T-helper 1 cell treated with Interleukin-12 subunit alpha and Interleukin-12 subunit beta and Interleukin-4 antibody, amounts not matched to agents 30 μg/mL and 1 μg/mL, for 36 hours (primary cell): ENCODE results near the gene CCDC15.
"Not testable (repeated sequence)": the region's sequence is repeated elsewhere in the genome, so short reads cannot be mapped to it uniquely, and the experiment has no call there.

Experiments
- H3K27ac Mint-ChIP-seq: one replicate; pipeline ENCODE4 v1.8.0; 2021; ENCODE audit warnings: mild to moderate bottlenecking, mixed read lengths
- H3K27me3 Mint-ChIP-seq: one replicate; pipeline ENCODE4 v1.8.0; 2021; ENCODE audit warnings: low read depth, mixed read lengths
- H3K36me3 Mint-ChIP-seq: one replicate; pipeline ENCODE4 v1.8.0; 2021; ENCODE audit warnings: low read depth, mixed read lengths
- H3K4me1 Mint-ChIP-seq: one replicate; pipeline ENCODE4 v1.8.0; 2021; ENCODE audit warnings: low read depth, mixed read lengths
- H3K4me3 Mint-ChIP-seq: one replicate; pipeline ENCODE4 v1.8.0; 2021; ENCODE audit warnings: mild to moderate bottlenecking, moderate library complexity, mixed read lengths
- H3K9me3 Mint-ChIP-seq: one replicate; pipeline ENCODE4 v1.8.0; 2021; ENCODE audit warnings: mixed read lengths

The CCDC15 gene

DNA sequence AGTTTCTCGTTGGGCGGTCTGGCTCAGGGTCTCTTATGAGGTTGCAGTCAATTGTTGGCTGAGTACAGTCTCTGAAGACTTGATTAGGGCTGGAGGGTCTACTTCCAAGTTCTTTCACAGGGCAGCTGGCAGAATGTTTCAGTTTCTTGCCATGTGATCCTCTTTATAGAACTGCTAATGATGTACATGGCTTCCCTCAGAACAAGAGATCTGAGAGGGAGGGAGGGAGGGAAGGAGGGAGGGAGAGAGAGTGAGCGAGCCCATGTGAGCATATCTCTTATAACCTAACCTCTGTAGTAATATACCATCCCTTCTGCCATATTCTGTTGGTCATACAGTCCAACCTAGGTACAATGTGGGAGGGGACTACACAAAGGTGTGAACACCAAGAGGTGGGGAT, 2.7 kb upstream of the CCDC15 start:
- no peak overlapping the region for H3K4me3 Mint-ChIP-seq

DNA sequence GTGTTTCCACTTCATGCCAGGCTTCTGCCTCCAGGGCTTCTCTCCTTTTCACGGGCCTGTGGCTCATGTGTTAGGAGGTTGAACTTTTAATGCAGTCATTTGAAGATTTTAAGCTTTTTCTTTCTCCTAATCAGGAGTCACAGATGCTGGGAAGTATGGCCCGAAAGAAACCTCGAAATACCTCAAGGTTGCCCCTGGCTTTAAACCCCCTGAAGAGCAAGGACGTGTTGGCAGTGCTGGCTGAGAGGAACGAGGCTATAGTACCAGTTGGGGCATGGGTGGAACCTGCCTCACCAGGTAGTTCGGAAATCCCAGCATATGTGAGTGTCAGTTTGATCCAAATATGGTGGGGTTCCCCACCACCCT, 571 bp downstream of the CCDC15 start:
- no peak overlapping the region for H3K27ac Mint-ChIP-seq
- no peaks in the 10 kb centered on the region for H3K9me3 Mint-ChIP-seq
- H3K27me3 Mint-ChIP-seq, result no peaks in the 10 kb centered on the region
- peaks cover 5% of the 10 kb centered on the region for H3K36me3 Mint-ChIP-seq
- H3K4me3 Mint-ChIP-seq, result no peak overlapping the region
- H3K4me1 Mint-ChIP-seq, result peaks cover 11% of the 10 kb centered on the region

More for the DNA sequence above, 2.7 kb upstream of the CCDC15 start:
- H3K4me1 Mint-ChIP-seq, result peaks cover 9% of the 10 kb centered on the region
- H3K27me3 Mint-ChIP-seq, result no peaks in the 10 kb centered on the region
- H3K36me3 Mint-ChIP-seq, result peaks cover 15% of the 10 kb centered on the region
- peaks cover 12% of the 10 kb centered on the region for H3K9me3 Mint-ChIP-seq
- no peak overlapping the region for H3K27ac Mint-ChIP-seq

DNA sequence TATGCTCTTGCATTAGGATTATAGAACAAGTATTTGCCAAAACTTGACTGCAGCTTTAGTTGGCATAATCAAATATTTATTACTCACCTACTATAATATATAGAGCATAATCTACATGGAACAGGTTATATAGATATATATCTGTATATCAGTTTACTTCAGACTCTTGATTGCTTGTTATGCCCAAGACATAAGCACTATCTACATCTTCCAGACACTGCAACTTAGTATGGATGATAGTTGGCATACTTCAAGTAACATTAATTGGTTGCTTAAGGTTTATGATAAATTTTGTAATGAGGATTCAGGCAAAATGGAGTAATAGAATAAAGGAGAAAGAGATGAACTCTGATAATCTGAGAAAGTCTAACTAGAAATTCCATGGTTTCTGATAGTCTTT, 1.0 kb downstream of the CCDC15 start:
- Mint-ChIP-seq H3K9me3 (no peaks in the 10 kb centered on the region), H3K27ac (no peak overlapping the region), H3K4me1 (peaks cover 11% of the 10 kb centered on the region), H3K27me3 (no peaks in the 10 kb centered on the region), H3K36me3 (peaks cover 5% of the 10 kb centered on the region), H3K4me3 (no peak overlapping the region)

DNA sequence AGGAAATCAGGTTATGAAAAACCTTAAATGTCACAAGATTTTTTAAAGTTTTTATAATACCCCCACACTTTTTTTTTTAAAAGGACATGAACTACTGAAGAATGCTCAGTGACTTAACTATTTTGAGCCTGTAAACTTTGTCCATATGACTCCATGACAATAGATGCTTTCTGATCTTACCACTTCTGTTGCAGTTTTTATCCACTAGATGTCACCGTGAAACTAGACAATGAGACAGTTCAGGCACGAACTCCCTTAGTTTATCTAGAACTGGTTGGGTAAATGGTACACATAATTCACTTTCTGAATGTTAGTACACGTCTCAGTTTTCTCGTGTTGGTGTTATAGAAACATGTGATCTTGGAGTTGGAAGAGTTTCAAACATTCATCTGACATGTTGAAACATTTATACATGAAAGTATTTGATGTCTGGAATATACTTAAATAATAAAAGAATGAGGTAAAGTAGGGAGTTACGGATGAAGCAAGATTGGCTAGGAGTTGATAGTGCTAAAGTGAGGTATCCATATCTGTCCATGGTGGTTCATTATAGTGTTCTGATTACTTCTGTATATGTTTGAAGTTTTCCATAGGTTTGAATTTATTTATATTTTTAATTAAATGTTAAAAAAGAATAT, 8.1 kb downstream of the CCDC15 start:
- H3K27ac Mint-ChIP-seq, result no peak overlapping the region
- peaks cover 4% of the 10 kb centered on the region for H3K36me3 Mint-ChIP-seq
- H3K27me3 Mint-ChIP-seq, result no peaks in the 10 kb centered on the region
- peaks cover 4% of the 10 kb centered on the region for H3K4me1 Mint-ChIP-seq
- no peak overlapping the region for H3K4me3 Mint-ChIP-seq
- H3K9me3 Mint-ChIP-seq, result no peaks in the 10 kb centered on the region

DNA sequence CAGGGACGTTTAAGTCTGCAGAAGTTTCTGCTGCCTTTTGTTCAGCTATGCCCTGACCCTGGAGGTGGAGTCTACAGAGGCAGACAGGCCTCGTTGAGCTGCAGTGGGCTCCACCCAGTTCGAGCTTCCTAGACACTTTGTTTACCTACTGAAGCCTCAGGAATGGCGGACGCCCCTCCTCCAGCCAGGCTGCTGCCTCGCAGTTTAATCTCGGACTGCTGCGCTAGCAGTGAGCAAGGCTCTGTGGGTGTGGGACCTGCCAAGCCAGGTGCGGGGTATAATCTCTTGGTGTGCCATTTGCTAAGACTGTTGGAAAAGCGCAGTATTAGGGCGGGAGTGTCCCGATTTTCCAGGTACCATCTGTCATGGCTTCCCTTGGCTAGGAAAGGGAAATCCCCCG, 14.2 kb downstream of the CCDC15 start:
- H3K9me3 Mint-ChIP-seq, result not testable (repeated sequence)

DNA sequence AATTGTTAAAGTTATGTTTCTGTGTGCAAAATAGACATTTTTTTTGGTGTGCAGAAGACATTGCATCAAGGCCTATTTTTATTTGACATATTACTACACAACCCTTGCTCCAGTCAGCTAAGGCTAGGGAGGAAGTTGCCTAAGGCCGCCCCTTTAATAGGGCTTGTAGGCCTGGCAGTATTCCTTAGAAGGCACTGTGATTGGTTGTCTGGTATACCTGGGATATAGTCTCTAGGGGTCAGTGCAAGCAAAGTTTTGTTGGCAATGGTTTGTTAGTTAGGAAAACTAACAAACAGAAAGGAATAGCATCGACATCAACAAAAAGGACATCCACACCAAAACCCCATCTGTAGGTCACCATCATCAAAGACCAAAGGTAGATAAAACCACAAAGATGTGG, 16.9 kb downstream of the CCDC15 start:
- Mint-ChIP-seq H3K27ac (no peak overlapping the region), H3K4me3 (no peak overlapping the region), H3K36me3 (no peaks in the 10 kb centered on the region), H3K27me3 (no peaks in the 10 kb centered on the region), H3K9me3 (no peaks in the 10 kb centered on the region), H3K4me1 (peaks cover 2% of the 10 kb centered on the region)

More for the DNA sequence above, 14.2 kb downstream of the CCDC15 start:
- H3K4me1 Mint-ChIP-seq, H3K27ac Mint-ChIP-seq, H3K27me3 Mint-ChIP-seq, H3K4me3 Mint-ChIP-seq, H3K36me3 Mint-ChIP-seq: not testable (repeated sequence)

DNA sequence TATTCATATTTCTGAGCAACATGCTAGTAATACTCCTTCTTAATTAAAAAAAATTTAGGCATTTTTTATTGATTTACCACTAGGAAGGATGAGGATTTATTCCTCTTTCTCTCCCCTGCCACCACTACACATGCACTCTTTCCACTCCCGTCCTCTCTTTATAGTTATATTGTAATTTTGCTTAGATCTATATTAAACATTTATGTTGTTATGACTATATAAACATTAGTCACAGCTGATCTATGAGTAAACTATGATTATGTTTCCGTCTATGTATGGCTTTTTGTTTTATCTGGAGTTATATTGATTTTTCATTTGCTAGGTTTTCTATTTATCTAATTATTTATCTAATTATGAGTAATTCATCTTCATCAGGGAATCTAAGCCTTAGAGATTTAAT, 17.8 kb downstream of the CCDC15 start:
- Mint-ChIP-seq H3K9me3 (no peaks in the 10 kb centered on the region), H3K27ac (no peak overlapping the region), H3K36me3 (no peaks in the 10 kb centered on the region), H3K4me1 (peaks cover 2% of the 10 kb centered on the region), H3K27me3 (no peaks in the 10 kb centered on the region), H3K4me3 (no peak overlapping the region)

DNA sequence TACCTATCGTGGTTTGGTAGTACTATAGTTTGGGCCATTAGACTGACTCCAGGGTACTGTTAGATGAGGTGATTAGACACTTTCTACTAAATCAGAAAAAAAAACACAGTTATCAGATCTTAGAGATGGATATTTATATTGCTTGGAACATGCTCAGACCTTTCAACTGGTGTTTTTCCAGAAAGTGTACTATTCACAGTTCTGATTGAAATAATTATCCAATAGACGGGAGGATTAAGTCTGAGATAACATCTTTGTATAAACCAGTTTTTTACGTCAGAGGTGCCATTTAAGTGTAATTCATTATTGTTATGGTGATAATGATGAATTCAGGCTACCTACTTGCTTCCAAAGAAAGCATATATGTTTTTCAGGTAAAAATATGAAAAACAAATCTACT, 22.5 kb downstream of the CCDC15 start:
- Mint-ChIP-seq H3K27ac (no peak overlapping the region), H3K9me3 (peaks cover 29% of the 10 kb centered on the region), H3K4me3 (no peak overlapping the region), H3K27me3 (no peaks in the 10 kb centered on the region), H3K4me1 (no peaks in the 10 kb centered on the region), H3K36me3 (peaks cover 29% of the 10 kb centered on the region)

DNA sequence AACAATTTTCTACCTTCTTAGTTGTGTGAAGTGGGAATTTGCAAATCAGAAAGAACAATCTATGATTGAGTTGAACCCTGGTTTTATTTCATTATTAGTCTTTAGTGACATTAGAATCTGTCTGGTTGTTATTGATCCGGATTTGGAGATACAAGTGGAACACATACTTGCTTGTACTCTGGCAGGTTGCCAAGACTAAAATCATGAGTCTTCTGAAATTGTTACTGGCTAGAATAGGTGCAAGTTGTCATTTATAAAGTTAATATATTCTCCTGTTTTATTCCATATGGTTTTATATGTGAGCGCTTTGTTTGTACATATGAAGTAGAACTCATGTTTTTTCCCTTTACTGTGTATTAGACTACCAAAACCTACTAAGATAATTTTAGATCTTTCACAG, 23.0 kb downstream of the CCDC15 start:
- H3K36me3 Mint-ChIP-seq, result peaks cover 31% of the 10 kb centered on the region
- peaks cover 32% of the 10 kb centered on the region for H3K9me3 Mint-ChIP-seq
- H3K27ac Mint-ChIP-seq, result no peak overlapping the region
- H3K4me3 Mint-ChIP-seq, result no peak overlapping the region
- H3K27me3 Mint-ChIP-seq, result no peaks in the 10 kb centered on the region
- no peaks in the 10 kb centered on the region for H3K4me1 Mint-ChIP-seq

DNA sequence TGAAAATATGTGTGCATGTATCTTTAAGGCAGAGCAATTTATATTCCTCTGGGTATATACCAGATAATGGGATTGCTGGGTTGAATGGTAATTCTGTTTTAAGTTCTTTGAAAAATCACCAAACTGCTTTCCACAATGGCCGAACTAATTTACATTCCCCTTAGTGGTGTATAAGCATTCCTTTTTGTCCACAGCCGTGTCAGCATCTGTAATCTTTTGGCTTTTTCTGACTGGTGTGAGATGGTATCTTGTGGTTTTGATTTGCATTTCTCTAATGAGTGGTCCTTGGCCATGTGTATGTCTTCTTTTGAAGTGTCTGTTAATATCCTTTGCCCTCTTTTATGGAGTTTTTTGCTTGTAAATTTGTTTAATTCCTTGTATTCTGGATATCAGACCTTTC, 24.3 kb downstream of the CCDC15 start:
- H3K9me3 Mint-ChIP-seq, result peaks cover 45% of the 10 kb centered on the region
- H3K36me3 Mint-ChIP-seq, result peaks cover 39% of the 10 kb centered on the region
- H3K27ac Mint-ChIP-seq, result no peak overlapping the region

DNA sequence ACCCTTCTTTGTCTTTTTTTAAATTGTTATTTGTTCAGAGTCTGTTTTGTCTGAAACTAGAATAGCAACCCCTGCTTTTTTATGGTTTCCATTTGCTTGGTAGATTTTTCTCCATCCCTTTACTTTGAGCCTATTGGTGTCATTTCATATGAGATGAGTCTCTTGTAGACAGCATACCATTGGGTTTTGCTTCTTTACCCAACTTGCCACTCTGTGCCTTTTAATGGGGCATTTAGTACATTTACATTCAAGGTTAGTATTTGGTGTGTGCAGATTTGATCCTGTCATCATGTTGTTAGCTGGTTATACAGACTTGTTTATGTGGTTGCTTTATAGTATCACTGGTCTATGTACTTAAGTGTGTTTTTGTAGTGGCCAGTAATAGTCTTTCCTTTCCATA, 28.0 kb downstream of the CCDC15 start:
- Mint-ChIP-seq H3K27me3 (no peaks in the 10 kb centered on the region), H3K36me3 (peaks cover 44% of the 10 kb centered on the region), H3K9me3 (peaks cover 45% of the 10 kb centered on the region), H3K27ac (no peak overlapping the region), H3K4me3 (no peak overlapping the region), H3K4me1 (no peaks in the 10 kb centered on the region)

More for the DNA sequence above, 24.3 kb downstream of the CCDC15 start:
- no peaks in the 10 kb centered on the region for H3K4me1 Mint-ChIP-seq
- no peak overlapping the region for H3K4me3 Mint-ChIP-seq
- H3K27me3 Mint-ChIP-seq, result no peaks in the 10 kb centered on the region

DNA sequence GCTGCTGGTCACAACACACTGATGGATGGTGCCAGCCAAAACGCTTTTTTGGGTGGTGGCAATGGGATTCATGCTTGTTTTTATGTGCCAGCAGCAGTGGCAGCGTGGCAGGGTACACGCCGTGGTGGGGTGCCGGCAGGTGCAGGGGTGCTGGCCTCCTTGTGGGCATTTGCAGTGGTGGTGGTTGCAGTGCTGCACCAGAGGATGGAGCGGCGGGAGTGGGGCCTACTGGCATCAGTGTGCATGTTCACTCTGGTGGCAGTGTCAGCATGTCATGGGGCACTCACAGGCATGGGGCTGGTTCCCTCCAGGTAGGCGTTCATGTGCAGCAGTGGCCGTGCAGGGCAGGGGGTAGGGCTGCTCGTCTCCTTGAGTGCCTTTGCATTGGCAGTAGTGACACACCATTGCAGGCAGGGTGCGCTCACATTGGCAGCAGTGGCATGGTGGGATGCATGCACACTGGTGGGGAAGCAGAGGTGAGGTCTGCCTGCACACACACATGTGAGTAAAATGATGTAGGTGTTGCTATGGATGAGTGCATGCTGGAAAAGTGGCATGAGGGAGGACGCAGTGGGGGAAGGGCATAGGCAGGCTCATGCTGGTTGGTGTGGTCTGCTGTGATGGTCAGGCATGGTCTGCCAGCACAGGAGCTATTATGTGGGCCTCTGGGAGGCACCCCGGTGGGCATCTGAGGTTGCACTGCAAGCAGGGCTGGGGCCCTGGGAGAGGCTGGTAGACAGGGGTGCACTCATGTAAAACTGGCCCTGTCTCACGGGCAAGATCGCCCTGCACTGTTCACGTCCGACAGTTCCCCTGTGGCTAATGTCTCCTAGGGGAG, 29.9 kb downstream of the CCDC15 start:
- H3K4me1 Mint-ChIP-seq, result no peaks in the 10 kb centered on the region
- no peak overlapping the region for H3K4me3 Mint-ChIP-seq
- peaks cover 37% of the 10 kb centered on the region for H3K9me3 Mint-ChIP-seq
- no peak overlapping the region for H3K27ac Mint-ChIP-seq
- no peaks in the 10 kb centered on the region for H3K27me3 Mint-ChIP-seq
- peaks cover 44% of the 10 kb centered on the region for H3K36me3 Mint-ChIP-seq

DNA sequence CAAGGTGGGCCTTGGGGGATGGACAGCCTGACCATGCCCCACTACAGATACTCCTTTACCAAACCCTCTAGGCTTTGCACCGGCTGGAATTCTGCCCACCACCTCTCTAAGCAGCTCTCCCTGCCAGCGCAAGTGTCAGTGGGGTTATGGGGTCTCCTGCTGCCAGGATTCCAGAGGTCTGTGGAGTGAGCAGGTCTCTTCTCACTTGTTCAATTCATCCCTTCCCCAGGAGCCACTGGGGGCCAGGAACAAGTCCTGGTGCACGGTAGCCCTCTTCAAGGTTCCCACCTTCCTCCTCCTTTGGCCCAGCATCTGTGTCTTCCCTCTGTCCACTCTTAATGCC, 30.5 kb downstream of the CCDC15 start:
- H3K4me3 Mint-ChIP-seq, result no peak overlapping the region
- H3K27ac Mint-ChIP-seq, result no peak overlapping the region
- no peaks in the 10 kb centered on the region for H3K4me1 Mint-ChIP-seq
- peaks cover 42% of the 10 kb centered on the region for H3K36me3 Mint-ChIP-seq
- H3K27me3 Mint-ChIP-seq, result no peaks in the 10 kb centered on the region
- peaks cover 31% of the 10 kb centered on the region for H3K9me3 Mint-ChIP-seq

DNA sequence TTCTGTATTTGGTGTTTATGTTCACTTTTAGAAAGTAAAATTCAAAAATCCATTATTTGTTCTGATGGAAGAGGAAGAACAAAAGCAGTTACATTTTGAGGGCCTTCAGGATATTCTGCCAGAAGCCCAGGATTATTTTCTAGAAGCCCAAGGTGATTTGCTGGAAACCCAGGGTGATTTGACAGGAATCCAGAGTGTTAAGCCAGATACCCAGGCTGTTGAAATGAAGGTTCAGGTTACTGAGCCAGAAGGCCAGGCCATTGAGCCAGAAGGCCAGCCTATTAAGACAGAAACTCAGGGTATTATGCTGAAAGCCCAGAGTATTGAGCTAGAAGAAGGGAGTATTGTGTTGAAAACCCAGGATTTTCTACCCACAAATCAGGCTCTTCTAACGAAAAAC, 33.1 kb downstream of the CCDC15 start:
- H3K27ac Mint-ChIP-seq, result no peak overlapping the region
- no peaks in the 10 kb centered on the region for H3K4me1 Mint-ChIP-seq
- no peaks in the 10 kb centered on the region for H3K27me3 Mint-ChIP-seq
- peaks cover 28% of the 10 kb centered on the region for H3K36me3 Mint-ChIP-seq
- peaks cover 12% of the 10 kb centered on the region for H3K9me3 Mint-ChIP-seq
- no peak overlapping the region for H3K4me3 Mint-ChIP-seq

DNA sequence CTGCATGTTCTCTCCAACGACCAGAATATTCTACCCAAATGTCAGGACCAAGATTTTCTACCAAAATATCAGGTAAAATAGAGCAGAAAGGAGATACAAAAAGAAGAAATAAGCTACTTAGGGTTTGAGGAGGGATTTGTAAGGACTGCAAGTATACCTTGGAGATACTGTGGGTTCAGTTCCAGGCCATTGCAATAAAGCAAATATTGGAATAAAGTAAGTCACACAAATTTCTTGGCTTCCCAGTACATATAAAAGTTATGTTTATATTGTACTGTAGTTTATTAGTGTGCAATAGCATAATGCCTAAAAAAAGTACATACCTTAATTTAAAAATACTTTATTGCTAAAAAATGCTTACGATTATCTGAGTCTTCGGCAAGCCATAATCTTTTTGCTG, 34.1 kb downstream of the CCDC15 start:
- Mint-ChIP-seq H3K9me3 (peaks cover 2% of the 10 kb centered on the region), H3K36me3 (peaks cover 22% of the 10 kb centered on the region), H3K4me1 (no peaks in the 10 kb centered on the region), H3K27ac (no peak overlapping the region), H3K27me3 (no peaks in the 10 kb centered on the region), H3K4me3 (no peak overlapping the region)
